ENCODE measurements around the gene ARMH4.

- TF ChIP-seq CTCF (IDR thresholded peaks at IDR 0.05) (peak; percentile 64 to 78 (median 69)), POLR2AphosphoS5 (IDR thresholded peaks at IDR 0.05) (no peak)
Observed at GRCh38 chr14:58072288-58073071, 79.5 kb downstream of the ARMH4 start.

Data from gastroesophageal sphincter (tissue), 3 donors.